Vagina (tissue), 2 donors: ENCODE data around the gene ARHGAP32. TPM values are rescaled to one million over a fixed set of nuclear protein-coding genes. Genes with fewer than 3 reads are reported as not detected.

Source experiments
- DNase-seq, 2 donors: peaks; one replicate each; pipeline ENCODE4 v3.0.0-alpha.2; 2017; ENCODE audit errors: extremely low spot score in 2 of 2
- H3K27ac ChIP-seq: fragments of 200-600 bp; sonication (generic); one replicate; pipeline ENCODE4 v1.5.1; 2019
- H3K27me3 ChIP-seq: fragments of 200-600 bp; sonication (generic); one replicate; pipeline ENCODE4 v1.5.1; 2019
- H3K36me3 ChIP-seq, 2 donors: fragments of 200-600 bp; sonication (generic); one replicate each; pipeline ENCODE4 v1.5.1; 2017 to 2019
- H3K4me1 ChIP-seq: fragments of 200-600 bp; sonication (generic); one replicate; pipeline ENCODE4 v1.5.1; 2019
- H3K4me3 ChIP-seq, 2 donors: fragments of 200-600 bp; sonication (generic); 1 replicate in 1 of 2; 2 replicates in 1 of 2; pipeline ENCODE4 v1.5.1; 2016 to 2019
- H3K9me3 ChIP-seq: fragments of 200-600 bp; sonication (generic); one replicate; pipeline ENCODE4 v1.5.1; 2019
- CTCF ChIP-seq, 3 experiments: fragments of 450-650 bp in 2 of 3; fragments of 200-600 bp in 1 of 3; sonication (generic) in 1 of 3; IDR thresholded peaks; one replicate each; pipeline ENCODE4 v1.5.1; 2017 to 2019; ENCODE audit warnings: antibody characterized with exemption in 3 of 3, mild to moderate bottlenecking in 2 of 3, moderate library complexity in 2 of 3
- POLR2A ChIP-seq, 2 donors: fragments of 450-650 bp; IDR thresholded peaks; one replicate each; pipeline ENCODE4 v1.6.1; 2017; ENCODE audit warnings: antibody characterized with exemption in 2 of 2, mild to moderate bottlenecking in 2 of 2, moderate library complexity in 2 of 2
- POLR2AphosphoS5 ChIP-seq, 2 donors: sonication (generic); formaldehyde crosslinking; IDR thresholded peaks; one replicate each; pipeline ENCODE4 v1.9.0; 2017; ENCODE audit warnings: antibody characterized with exemption in 2 of 2, mild to moderate bottlenecking in 2 of 2, low read depth in 1 of 2; ENCODE audit not compliant: insufficient read depth in 1 of 2
- intact Hi-C: fragments of 100-400 bp; cut with DNase I; formaldehyde crosslinking; loops from one replicate; pipeline ENCODE4 v1.15.1; 2023
- total RNA-seq: library from RNA; depleted of rRNA; stranded (reverse); fragments of >200 nt; gene quantifications from one replicate; pipeline ENCODE4 v1.2.3, GENCODE V29; 2016

Gene ARHGAP32
- total RNA-seq, 1 donor from 2014 or later, result 42.0 TPM

GRCh38 chr11:128965485-128965884 lies 226.6 kb downstream of the ARHGAP32 start:
- H3K9me3 ChIP-seq, result no peaks in the 10 kb centered on the region
- H3K27me3 ChIP-seq, result no peaks in the 10 kb centered on the region
- intact Hi-C loops, result no loop called here
- no peak overlapping the region for H3K27ac ChIP-seq
- H3K4me3 ChIP-seq, result no peak overlapping the region
- no peak for DNase-seq
- TF ChIP-seq POLR2AphosphoS5 (IDR thresholded peaks at IDR 0.05; ENCODE audit: insufficient read depth in 1 of 2, low read depth in 1 of 2) (no peak), POLR2A (IDR thresholded peaks at IDR 0.05) (no peak), CTCF (IDR thresholded peaks at IDR 0.05) (no peak)
- H3K4me1 ChIP-seq, result no peaks in the 10 kb centered on the region
- peaks cover 0 to 24% of the 10 kb centered on the region in 2 donors for H3K36me3 ChIP-seq

GRCh38 chr11:128964463-128964930 lies 227.6 kb downstream of the ARHGAP32 start:
- H3K36me3 ChIP-seq, result peaks cover 0 to 14% of the 10 kb centered on the region in 2 donors
- no peaks in the 10 kb centered on the region for H3K9me3 ChIP-seq
- TF ChIP-seq POLR2AphosphoS5 (IDR thresholded peaks at IDR 0.05; ENCODE audit: insufficient read depth in 1 of 2, low read depth in 1 of 2) (no peak), CTCF (IDR thresholded peaks at IDR 0.05) (no peak), POLR2A (IDR thresholded peaks at IDR 0.05) (no peak)
- no peaks in the 10 kb centered on the region for H3K27me3 ChIP-seq
- no peak overlapping the region for H3K27ac ChIP-seq
- intact Hi-C loops, result no loop called here
- no peak for DNase-seq
- no peaks in the 10 kb centered on the region for H3K4me1 ChIP-seq
- H3K4me3 ChIP-seq, result no peak overlapping the region

GRCh38 chr11:128963744-128964325 lies 228.3 kb downstream of the ARHGAP32 start:
- H3K4me3 ChIP-seq, result no peak overlapping the region
- no peak overlapping the region for H3K27ac ChIP-seq
- peaks cover 0 to 7% of the 10 kb centered on the region in 2 donors for H3K36me3 ChIP-seq
- DNase-seq, result no peak
- no peak for TF ChIP-seq POLR2AphosphoS5 (IDR thresholded peaks at IDR 0.05; ENCODE audit: insufficient read depth in 1 of 2, low read depth in 1 of 2)
- no peak for TF ChIP-seq CTCF (IDR thresholded peaks at IDR 0.05)
- no peak for TF ChIP-seq POLR2A (IDR thresholded peaks at IDR 0.05)
- H3K27me3 ChIP-seq, result no peaks in the 10 kb centered on the region
- no peaks in the 10 kb centered on the region for H3K9me3 ChIP-seq
- intact Hi-C loops, result no loop called here
- no peaks in the 10 kb centered on the region for H3K4me1 ChIP-seq

GRCh38 chr11:128962896-128963295 lies 229.2 kb downstream of the ARHGAP32 start:
- Histone ChIP-seq H3K36me3 (no peaks in the 10 kb centered on the region), H3K9me3 (no peaks in the 10 kb centered on the region), H3K27me3 (no peaks in the 10 kb centered on the region), H3K4me3 (no peak overlapping the region), H3K27ac (no peak overlapping the region), H3K4me1 (no peaks in the 10 kb centered on the region)
- no peak for DNase-seq
- no peak for TF ChIP-seq POLR2AphosphoS5 (IDR thresholded peaks at IDR 0.05; ENCODE audit: insufficient read depth in 1 of 2, low read depth in 1 of 2)
- TF ChIP-seq POLR2A (IDR thresholded peaks at IDR 0.05), result no peak
- no peak for TF ChIP-seq CTCF (IDR thresholded peaks at IDR 0.05)
- intact Hi-C loops, result no loop called here

GRCh38 chr11:128961645-128962044 lies 230.5 kb downstream of the ARHGAP32 start:
- Histone ChIP-seq H3K36me3 (no peaks in the 10 kb centered on the region), H3K4me3 (no peak overlapping the region), H3K9me3 (no peaks in the 10 kb centered on the region), H3K4me1 (no peaks in the 10 kb centered on the region), H3K27ac (no peak overlapping the region), H3K27me3 (no peaks in the 10 kb centered on the region)
- intact Hi-C loops, result no loop called here
- TF ChIP-seq POLR2AphosphoS5 (IDR thresholded peaks at IDR 0.05; ENCODE audit: insufficient read depth in 1 of 2, low read depth in 1 of 2) (no peak), CTCF (IDR thresholded peaks at IDR 0.05) (no peak), POLR2A (IDR thresholded peaks at IDR 0.05) (no peak)
- DNase-seq, result no peak
